ENCODE data around the gene APOBEC2. TPM values are rescaled to one million over a fixed set of nuclear protein-coding genes. Genes with fewer than 3 reads are reported as not detected.

Gene APOBEC2
- total and polyA plus RNA-seq, 4 experiments from 2014 or later = 0.44 to 0.91 TPM; not detected in 2

DNA sequence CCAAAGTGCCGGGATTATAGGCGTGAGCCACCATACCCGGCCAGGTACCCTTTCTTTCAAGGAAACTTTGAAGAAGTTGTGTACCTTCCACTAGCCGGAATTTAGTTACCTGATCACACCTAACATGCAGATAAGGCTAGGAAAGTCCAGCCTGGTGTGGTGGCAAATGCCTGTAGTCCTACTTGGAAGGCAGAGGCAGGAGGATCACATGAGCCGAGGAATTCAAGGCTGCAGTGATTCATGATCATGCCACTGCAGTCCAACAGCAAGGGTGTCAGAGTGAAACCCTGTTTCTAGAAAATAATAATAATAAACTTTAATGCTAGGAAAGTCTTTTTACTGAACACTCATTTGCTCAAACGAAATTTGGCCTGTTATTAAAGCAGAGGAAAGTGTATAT lies 40.7 kb downstream of the APOBEC2 start:
- intact Hi-C loops (cut with micrococcal nuclease) = loop anchor here (2.0 kb wide), 2 partner anchors 89 to 225 kb away; no protein-coding TSS in a partner anchor
- Mint-ChIP-seq H3K36me3 (peaks cover 76 to 89% of the 10 kb centered on the region in 2 donors), H3K4me3 (no peak overlapping the region), H3K4me1 (peaks cover 0 to 12% (median 5%) of the 10 kb centered on the region in 4 donors), H3K27me3 (no peaks in the 10 kb centered on the region), H3K9me3 (no peaks in the 10 kb centered on the region), H3K27ac (no peak overlapping the region)
- no peaks in the 10 kb centered on the region for H3K9me3 ChIP-seq (ENCODE audit: control insufficient read depth in 1 of 2, low read length in 2 of 2)
- no peak overlapping the region for H3K4me3 ChIP-seq (ENCODE audit: low read length in 2 of 2)
- peaks cover 90% of the 10 kb centered on the region for H3K36me3 ChIP-seq (ENCODE audit: insufficient read depth, low read length)
- H3K27me3 ChIP-seq (ENCODE audit: insufficient read depth, low read length) = no peaks in the 10 kb centered on the region
- ChIA-PET CTCF (ENCODE audit: partially characterized antibody) (interaction anchor here (2.0 to 2.6 kb wide), 2 partner anchors 9 to 89 kb away, joined by 9 to 14 read pairs; no protein-coding TSS in a partner anchor), POLR2A (ENCODE audit: partially characterized antibody) (no interaction called here)
- no peak overlapping the region for H3K27ac ChIP-seq (ENCODE audit: low read depth, low read length)
- H3K4me1 ChIP-seq (ENCODE audit: insufficient read depth, low read length) = no peaks in the 10 kb centered on the region
- no peak for DNase-seq

DNA sequence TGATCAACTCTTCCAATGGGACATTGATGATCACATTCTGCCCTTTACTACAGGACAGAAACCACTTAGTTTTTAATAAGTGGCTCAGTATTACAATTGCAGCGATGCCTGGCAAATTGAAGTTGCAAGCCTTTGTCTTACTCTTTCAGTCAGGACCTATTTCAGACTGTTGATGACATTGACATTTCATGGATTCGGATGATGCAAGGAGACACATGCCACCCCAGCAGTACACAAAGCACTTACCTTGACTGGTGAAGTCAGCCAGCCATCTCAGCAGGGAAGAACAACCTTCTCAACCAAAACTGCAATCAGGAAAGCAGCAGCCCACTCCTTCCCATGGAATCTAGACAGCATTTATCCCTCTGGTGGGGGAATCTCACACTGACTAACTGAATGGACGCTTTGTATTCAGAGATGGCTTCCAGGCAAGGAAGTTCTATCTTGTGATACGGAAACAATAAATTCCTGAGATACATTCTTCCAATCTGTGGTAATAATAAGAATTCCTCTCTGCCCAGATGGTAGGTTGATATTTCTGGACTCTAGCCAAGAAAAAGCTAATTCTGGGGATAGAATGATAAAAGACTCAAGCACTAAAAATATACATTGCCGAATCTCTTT lies 44.6 kb downstream of the APOBEC2 start:
- Histone ChIP-seq H3K27me3 (ENCODE audit: insufficient read depth, low read length) (no peaks in the 10 kb centered on the region), H3K36me3 (ENCODE audit: insufficient read depth, low read length) (peaks cover 71% of the 10 kb centered on the region), H3K4me3 (ENCODE audit: low read length in 2 of 2) (no peak overlapping the region), H3K27ac (ENCODE audit: low read depth, low read length) (no peak overlapping the region), H3K4me1 (ENCODE audit: insufficient read depth, low read length) (no peaks in the 10 kb centered on the region), H3K9me3 (ENCODE audit: control insufficient read depth in 1 of 2, low read length in 2 of 2) (no peaks in the 10 kb centered on the region)
- no peaks in the 10 kb centered on the region for H3K9me3 Mint-ChIP-seq
- H3K4me1 Mint-ChIP-seq = peaks cover 0 to 12% (median 7%) of the 10 kb centered on the region in 4 donors
- no peak overlapping the region for H3K27ac Mint-ChIP-seq
- no peaks in the 10 kb centered on the region for H3K27me3 Mint-ChIP-seq
- CTCF ChIA-PET (ENCODE audit: partially characterized antibody) = no interaction called here
- H3K36me3 Mint-ChIP-seq = peaks cover 64 to 81% of the 10 kb centered on the region in 2 donors
- POLR2A ChIA-PET (ENCODE audit: partially characterized antibody) = no interaction called here
- no peak overlapping the region for H3K4me3 Mint-ChIP-seq
- intact Hi-C loops (cut with micrococcal nuclease) = no loop called here
- no peak for DNase-seq

DNA sequence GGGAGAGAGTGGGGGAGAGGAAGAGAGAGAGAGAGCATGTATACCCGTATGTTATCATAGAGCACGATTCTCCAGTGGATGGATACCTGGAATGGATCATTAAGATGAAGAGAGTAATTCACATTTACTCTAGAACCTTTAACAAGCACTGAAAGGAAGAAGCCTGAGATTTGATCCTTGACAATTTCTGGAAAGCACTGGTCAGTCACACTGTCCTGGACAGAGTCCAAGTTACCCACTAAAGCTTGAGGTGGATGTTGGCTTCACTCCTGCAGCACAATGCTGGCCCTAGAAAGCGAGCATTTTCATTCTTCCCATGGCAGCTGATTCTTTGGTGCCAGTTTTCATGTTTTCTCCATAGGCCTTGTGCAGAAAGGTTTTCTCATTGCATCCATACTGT lies 45.4 kb downstream of the APOBEC2 start:
- no peak for DNase-seq
- CTCF ChIA-PET (ENCODE audit: partially characterized antibody) = no interaction called here
- Mint-ChIP-seq H3K27ac (peak overlapping the region in 2 of 7 donors; percentile 66 to 79), H3K27me3 (no peaks in the 10 kb centered on the region), H3K4me3 (no peak overlapping the region), H3K36me3 (peaks cover 60 to 74% of the 10 kb centered on the region in 2 donors), H3K9me3 (no peaks in the 10 kb centered on the region), H3K4me1 (peaks cover 0 to 12% (median 7%) of the 10 kb centered on the region in 4 donors)
- H3K4me1 ChIP-seq (ENCODE audit: insufficient read depth, low read length) = no peaks in the 10 kb centered on the region
- no peaks in the 10 kb centered on the region for H3K9me3 ChIP-seq (ENCODE audit: control insufficient read depth in 1 of 2, low read length in 2 of 2)
- H3K4me3 ChIP-seq (ENCODE audit: low read length in 2 of 2) = no peak overlapping the region
- H3K36me3 ChIP-seq (ENCODE audit: insufficient read depth, low read length) = peaks cover 63% of the 10 kb centered on the region
- POLR2A ChIA-PET (ENCODE audit: partially characterized antibody) = no interaction called here
- no peak overlapping the region for H3K27ac ChIP-seq (ENCODE audit: low read depth, low read length)
- H3K27me3 ChIP-seq (ENCODE audit: insufficient read depth, low read length) = no peaks in the 10 kb centered on the region
- intact Hi-C loops (cut with micrococcal nuclease) = no loop called here

DNA sequence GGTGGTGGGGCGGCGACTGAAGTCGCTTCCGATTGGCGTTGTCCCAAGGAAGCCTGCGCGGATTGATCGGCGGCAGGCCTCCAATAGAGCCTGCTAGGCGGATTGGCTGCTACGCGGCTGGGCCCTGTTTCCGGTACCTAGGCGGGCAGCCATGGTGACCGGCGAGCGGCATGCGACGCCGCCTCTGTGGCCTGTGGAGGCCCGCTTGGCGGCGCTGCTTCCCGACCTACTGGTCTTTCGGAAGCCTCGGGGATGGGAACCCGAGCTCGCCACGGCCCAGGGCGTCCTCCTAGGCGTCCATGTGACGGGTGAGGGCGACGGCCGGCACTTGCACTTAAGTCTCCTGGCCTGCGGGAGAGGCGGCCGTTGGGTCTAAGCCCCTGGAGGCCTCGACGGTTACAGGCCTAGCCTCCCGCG lies 47.9 kb downstream of the APOBEC2 start:
- peaks cover 42 to 50% of the 10 kb centered on the region in 2 donors for H3K36me3 Mint-ChIP-seq
- peaks cover 0 to 12% (median 3%) of the 10 kb centered on the region in 4 donors for H3K4me1 Mint-ChIP-seq
- H3K27ac Mint-ChIP-seq = peak overlapping the region in 2 of 7 donors; percentile 54 to 63
- peak in 2 of 5 donors; percentile 39 to 54 for DNase-seq
- peak overlapping the region in 3 of 8 donors; percentile 9 to 51 (median 49) for H3K4me3 Mint-ChIP-seq
- intact Hi-C loops (cut with micrococcal nuclease) = no loop called here
- Histone ChIP-seq H3K4me1 (ENCODE audit: insufficient read depth, low read length) (no peaks in the 10 kb centered on the region), H3K9me3 (ENCODE audit: control insufficient read depth in 1 of 2, low read length in 2 of 2) (no peaks in the 10 kb centered on the region), H3K4me3 (ENCODE audit: low read length in 2 of 2) (no peak overlapping the region), H3K27ac (ENCODE audit: low read depth, low read length) (no peak overlapping the region), H3K36me3 (ENCODE audit: insufficient read depth, low read length) (peaks cover 39% of the 10 kb centered on the region), H3K27me3 (ENCODE audit: insufficient read depth, low read length) (no peaks in the 10 kb centered on the region)
- CTCF ChIA-PET (ENCODE audit: partially characterized antibody) = interaction anchor here (3.1 kb wide), 1 partner anchor 8 kb away, joined by 14 read pairs; no protein-coding TSS in a partner anchor
- no peaks in the 10 kb centered on the region for H3K9me3 Mint-ChIP-seq
- no peaks in the 10 kb centered on the region for H3K27me3 Mint-ChIP-seq
- POLR2A ChIA-PET (ENCODE audit: partially characterized antibody) = no interaction called here

DNA sequence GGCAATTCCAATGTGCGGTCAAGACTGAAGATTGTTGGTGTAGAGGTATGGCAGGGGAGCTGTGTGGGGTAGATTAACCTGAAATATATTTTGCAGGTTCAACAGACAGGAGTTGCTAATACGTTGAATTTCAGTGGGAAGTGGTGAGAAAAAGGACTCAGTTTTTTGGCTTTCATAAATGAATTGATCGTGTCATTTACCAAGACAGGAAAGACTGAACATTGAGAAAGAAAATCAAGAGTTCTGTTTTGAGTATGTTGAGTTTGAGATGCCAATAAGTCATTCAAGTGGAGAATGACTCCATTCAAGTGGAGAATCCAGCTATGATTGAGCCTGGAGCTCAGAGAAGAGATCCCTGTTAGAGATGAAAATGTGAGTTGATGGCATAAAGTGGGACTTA lies 50.8 kb downstream of the APOBEC2 start:
- Histone ChIP-seq H3K4me3 (ENCODE audit: low read length in 2 of 2) (no peak overlapping the region), H3K9me3 (ENCODE audit: control insufficient read depth in 1 of 2, low read length in 2 of 2) (no peaks in the 10 kb centered on the region), H3K27ac (ENCODE audit: low read depth, low read length) (no peak overlapping the region), H3K4me1 (ENCODE audit: insufficient read depth, low read length) (no peaks in the 10 kb centered on the region), H3K27me3 (ENCODE audit: insufficient read depth, low read length) (no peaks in the 10 kb centered on the region), H3K36me3 (ENCODE audit: insufficient read depth, low read length) (peaks cover 9% of the 10 kb centered on the region)
- ChIA-PET CTCF (ENCODE audit: partially characterized antibody) (interaction anchor here (0.9 to 3.1 kb wide), 3 partner anchors 11 to 235 kb away, joined by 3 to 14 read pairs (median 4); no protein-coding TSS in a partner anchor), POLR2A (ENCODE audit: partially characterized antibody) (interaction anchor here (2.0 kb wide), 1 partner anchor 31 kb away, joined by 5 read pairs; the partner anchor contains the start of genes NFYA and OARD1)
- Mint-ChIP-seq H3K27ac (no peak overlapping the region), H3K4me3 (no peak overlapping the region), H3K9me3 (no peaks in the 10 kb centered on the region), H3K27me3 (no peaks in the 10 kb centered on the region), H3K4me1 (peaks cover 0 to 8% (median 2%) of the 10 kb centered on the region in 4 donors), H3K36me3 (peaks cover 22 to 25% of the 10 kb centered on the region in 2 donors)
- DNase-seq = no peak
- intact Hi-C loops (cut with micrococcal nuclease) = no loop called here

DNA sequence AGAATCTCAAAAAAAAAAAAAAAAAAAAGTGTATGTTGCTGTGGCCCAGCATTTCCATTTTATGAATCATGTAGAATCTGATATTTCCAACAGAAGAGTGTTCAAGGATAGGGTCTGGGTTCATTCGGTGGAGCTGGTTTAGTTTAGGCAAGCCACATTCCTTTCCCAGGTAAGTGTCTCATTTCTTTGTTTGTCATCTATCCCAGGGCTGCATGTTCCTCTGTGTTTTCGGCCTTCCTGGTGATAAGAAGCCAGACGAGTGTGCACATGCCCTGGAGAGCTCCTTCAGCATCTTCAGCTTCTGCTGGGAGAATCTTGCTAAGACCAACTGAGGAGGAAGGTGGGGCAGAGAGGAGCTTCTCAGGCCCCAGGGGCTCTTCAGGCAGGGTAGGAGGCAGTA lies 58.0 kb downstream of the APOBEC2 start:
- no peak overlapping the region for H3K4me3 ChIP-seq (ENCODE audit: low read length in 2 of 2)
- no peak for DNase-seq
- no peak overlapping the region for H3K27ac ChIP-seq (ENCODE audit: low read depth, low read length)
- Mint-ChIP-seq H3K36me3 (peaks cover 11 to 26% of the 10 kb centered on the region in 2 donors), H3K9me3 (no peaks in the 10 kb centered on the region), H3K27ac (peak overlapping the region in 1 of 7 donors; percentile 28), H3K27me3 (no peaks in the 10 kb centered on the region), H3K4me3 (no peak overlapping the region), H3K4me1 (peaks cover 0 to 2% (median 0%) of the 10 kb centered on the region in 4 donors)
- H3K4me1 ChIP-seq (ENCODE audit: insufficient read depth, low read length) = no peaks in the 10 kb centered on the region
- ChIA-PET POLR2A (ENCODE audit: partially characterized antibody) (no interaction called here), CTCF (ENCODE audit: partially characterized antibody) (no interaction called here)
- intact Hi-C loops (cut with micrococcal nuclease) = no loop called here
- H3K27me3 ChIP-seq (ENCODE audit: insufficient read depth, low read length) = no peaks in the 10 kb centered on the region
- no peaks in the 10 kb centered on the region for H3K36me3 ChIP-seq (ENCODE audit: insufficient read depth, low read length)
- no peaks in the 10 kb centered on the region for H3K9me3 ChIP-seq (ENCODE audit: control insufficient read depth in 1 of 2, low read length in 2 of 2)
